Hippocampal formation (tissue), 2 donors: ENCODE data around the gene EGFL7.

Experiments
- DNase-seq, 2 donors: peaks; one replicate each; lab custom pipeline; 2025; lab: John Stamatoyannopoulos, UW

The EGFL7 gene

DNA sequence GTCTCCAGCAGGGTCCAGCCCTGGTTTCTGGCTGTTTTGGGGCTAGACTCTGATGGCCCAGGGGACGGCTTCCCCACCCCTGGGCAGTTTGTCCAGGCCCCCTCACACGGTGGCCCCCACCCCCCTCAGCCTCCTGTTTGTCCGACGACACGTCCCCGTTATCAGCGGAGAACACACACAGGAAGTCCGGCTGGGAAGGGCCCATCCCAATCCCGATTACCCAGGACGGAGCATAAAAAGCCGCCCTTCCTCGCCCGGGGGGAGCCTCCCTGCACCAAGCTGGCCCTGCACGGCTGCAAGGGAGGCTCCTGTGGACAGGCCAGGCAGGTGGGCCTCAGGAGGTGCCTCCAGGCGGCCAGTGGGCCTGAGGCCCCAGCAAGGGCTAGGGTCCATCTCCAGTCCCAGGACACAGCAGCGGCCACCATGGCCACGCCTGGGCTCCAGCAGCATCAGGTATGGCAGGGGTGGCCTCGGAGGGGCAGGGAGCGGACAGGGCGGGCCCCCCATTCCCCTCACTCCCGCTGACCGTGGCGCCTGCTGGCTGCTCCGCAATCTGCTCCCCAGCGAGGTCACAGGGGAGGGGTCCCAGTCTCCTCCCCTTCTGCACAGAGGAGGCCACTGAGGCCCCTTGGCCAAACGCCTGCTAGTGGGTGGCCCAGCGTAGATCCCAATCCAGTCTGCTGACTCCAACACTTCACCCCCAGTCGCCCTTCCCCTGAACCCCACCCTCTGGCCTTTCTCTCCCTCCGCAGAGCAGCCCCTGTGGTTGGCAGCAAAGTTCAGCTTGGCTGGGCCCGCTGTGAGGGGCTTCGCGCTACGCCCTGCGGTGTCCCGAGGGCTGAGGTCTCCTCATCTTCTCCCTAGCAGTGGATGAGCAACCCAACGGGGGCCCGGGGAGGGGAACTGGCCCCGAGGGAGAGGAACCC is at the start of gene EGFL7:
Gene EGFL7, plus strand, starts transcription at position 261 of the 926 bp plus-strand sequence. CDS start 5,367 bp downstream, outside the sequence.
- DNase-seq, result no peak

- no peak for DNase-seq
Measured at GRCh38 chr9:136613824-136614371, 48.8 kb upstream of the EGFL7 start.

GRCh38 chr9:136614372-136614922 is 48.3 kb upstream of the EGFL7 start:
- DNase-seq, result no peak

- no peak for DNase-seq
Measured at GRCh38 chr9:136614967-136615623, 47.6 kb upstream of the EGFL7 start.

- DNase-seq, result no peak
Measured at GRCh38 chr9:136615631-136616306, 46.9 kb upstream of the EGFL7 start.

DNA sequence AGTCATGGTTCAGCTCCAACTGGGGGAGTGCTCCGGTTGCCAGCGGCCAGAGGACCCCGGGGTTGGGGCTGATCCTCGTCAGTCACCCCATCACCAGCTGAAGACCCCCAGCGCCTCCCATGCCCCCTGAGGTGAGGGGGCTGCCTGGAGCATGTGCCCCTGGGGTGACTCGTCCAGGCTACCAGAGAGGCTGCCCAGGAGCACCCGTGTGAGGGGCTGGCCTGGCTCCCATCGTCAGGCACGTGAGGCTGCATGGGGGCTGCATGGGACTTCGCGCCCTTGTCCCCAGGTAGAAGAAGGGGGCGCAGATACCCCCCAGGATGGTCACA is 46.4 kb upstream of the EGFL7 start:
- no peak for DNase-seq

GRCh38 chr9:136616948-136617695 is 45.6 kb upstream of the EGFL7 start:
- no peak for DNase-seq

- no peak for DNase-seq
Measured at GRCh38 chr9:136617746-136618579, 44.8 kb upstream of the EGFL7 start.

DNA sequence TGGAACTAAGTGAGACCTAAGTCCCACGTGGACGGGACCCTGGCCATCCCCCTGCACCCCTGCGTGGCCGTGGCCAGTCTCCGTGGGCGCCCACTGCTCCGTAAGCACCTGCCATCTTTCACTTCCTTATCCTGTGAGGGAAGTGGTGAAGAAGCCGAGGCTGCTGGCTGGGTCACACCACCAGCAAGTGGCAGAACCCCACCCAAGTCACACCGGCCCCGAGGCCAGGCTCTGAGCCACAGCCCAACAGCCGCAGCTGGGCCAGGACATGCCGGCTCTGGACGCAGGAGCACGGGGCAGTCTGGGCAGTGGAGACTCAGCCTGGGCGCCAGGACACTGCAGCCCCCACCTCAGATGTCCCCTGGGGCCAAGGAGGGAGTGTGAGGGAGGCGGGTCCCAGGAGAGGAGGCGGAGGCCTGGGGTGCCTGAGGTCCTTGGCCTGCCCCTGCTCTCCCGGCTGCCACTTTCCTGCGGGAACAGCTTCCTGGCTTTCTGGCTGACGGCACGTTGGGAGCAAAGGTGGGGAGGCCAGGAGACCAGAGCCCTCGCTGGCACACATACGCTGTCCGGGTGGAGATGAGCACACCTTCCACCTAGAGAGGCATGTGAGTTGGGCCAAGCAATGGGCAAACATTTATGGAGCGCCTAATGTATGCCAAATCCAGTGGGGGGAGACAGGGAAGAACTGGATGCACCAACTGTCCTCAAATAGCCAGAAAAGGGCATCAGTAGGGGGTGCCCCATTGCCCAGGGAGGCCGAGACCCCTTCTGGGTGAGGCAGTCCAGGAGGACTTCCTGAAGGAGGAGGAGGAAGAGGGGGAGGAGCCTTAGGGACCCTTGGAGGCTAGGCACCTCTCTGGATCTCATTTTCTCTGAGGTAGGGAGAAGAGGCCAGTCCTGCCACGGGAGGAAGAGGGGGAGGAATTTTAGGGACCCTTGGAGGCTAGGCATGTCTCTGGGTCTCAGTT is 43.9 kb upstream of the EGFL7 start:
- DNase-seq, result no peak

DNA sequence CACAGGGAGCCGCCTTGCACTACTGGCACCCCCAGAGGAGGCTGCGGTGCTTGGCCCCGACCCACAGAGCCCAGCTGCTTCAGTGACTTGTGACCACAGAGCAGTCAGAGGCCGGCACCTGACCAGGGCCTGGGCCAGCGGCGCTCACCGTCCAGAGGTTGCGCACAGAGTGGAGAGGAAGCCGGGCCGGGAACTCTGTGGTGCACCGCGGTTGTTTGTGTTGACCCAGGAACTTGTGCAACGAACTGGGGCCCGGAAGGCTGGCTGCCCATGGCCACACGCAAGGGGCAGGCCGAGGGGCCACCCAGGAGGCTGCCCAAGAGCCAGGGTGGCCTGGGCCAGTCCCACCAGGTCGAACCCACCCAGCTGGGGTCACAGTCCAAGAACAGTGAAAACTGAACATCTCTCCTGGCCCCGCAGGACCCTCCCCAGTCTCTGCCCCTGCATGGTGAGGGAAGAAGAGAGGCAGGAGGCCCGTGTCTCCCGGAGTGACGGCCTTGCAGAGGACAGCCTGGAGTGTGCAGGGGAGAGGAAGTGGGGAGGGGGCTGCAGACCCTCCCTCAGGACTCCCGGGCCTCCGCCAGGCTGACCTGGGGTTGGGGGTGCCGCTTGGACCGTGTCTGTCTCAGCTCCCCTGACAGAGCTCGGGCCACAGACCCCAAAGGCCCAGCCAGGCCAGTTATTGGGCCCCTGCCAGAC is 42.8 kb upstream of the EGFL7 start:
- peak in 1 of 2 donors; percentile 39 for DNase-seq

GRCh38 chr9:136620441-136621018 is 42.2 kb upstream of the EGFL7 start:
- no peak for DNase-seq

DNA sequence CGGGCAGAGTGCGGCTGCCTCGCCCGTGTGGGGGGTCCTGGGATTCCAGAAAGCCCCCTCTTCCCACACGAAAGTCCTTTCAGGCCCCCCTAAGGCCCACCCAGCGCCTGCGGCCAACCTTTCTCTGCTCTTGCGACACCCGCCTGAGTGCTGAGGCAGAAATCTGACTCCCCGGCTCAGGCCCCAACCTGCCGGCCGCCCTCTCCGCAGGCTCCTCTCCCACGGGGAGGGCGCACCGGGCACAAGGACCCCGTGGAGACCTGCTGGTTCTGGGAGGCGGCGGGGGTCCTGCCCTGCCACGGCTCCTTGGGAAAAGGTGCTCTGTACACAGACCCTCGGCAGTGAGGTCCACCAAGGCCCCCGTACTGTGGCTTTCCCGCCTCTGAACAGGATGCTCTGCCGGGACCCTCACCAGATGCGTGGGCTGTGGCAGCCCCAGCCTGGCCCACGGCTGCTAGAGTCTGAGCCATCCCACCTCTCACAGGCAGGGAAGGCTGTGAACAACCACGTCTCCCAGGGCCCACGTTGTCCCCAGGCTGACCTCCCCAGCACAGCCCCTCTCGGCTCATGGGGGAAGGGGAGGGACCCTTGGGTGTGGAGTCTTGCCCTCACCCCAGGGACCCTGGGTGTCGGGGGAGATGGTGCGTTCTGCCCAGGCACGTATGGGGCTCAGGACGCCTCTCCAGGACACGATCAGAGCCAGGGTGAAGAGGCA is 41.5 kb upstream of the EGFL7 start:
- no peak for DNase-seq

GRCh38 chr9:136621734-136622093 is 41.0 kb upstream of the EGFL7 start:
- no peak for DNase-seq

- DNase-seq, result no peak
Measured at GRCh38 chr9:136622538-136622948, 40.2 kb upstream of the EGFL7 start.

- DNase-seq, result no peak
Measured at GRCh38 chr9:136623016-136623841, 39.5 kb upstream of the EGFL7 start.

DNA sequence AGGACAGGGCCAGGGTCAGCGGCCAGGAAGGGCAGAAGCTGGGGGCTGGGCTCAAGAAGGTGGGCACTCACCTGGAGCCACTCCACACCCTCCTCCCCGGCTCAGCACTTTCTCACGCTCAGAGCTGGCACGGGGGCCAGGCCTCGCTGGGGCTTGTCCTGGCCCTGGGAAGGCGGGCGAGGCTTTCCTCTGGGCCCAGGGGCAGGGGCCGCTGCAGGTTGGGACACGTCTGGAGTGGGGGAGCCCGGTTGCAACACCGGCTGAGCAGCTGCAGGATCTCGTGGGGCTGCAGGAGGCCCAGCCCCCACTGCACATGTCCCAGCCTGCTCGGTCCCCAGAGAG is 38.9 kb upstream of the EGFL7 start:
- DNase-seq, result no peak
